Vagina (tissue), 2 donors: ENCODE measurements around the gene COL18A1. TPM values are rescaled to one million over a fixed set of nuclear protein-coding genes. Genes with fewer than 3 reads are reported as not detected.
A peak's percentile ranks its signal among the peaks of the same experiment; 100 is the strongest.

Experiments
- DNase-seq, 2 donors: peaks; one replicate each; pipeline ENCODE4 v3.0.0-alpha.2; 2017; ENCODE audit errors: extremely low spot score in 2 of 2
- H3K27ac ChIP-seq: fragments of 200-600 bp; sonication (generic); one replicate; pipeline ENCODE4 v1.5.1; 2019
- H3K27me3 ChIP-seq: fragments of 200-600 bp; sonication (generic); one replicate; pipeline ENCODE4 v1.5.1; 2019
- H3K36me3 ChIP-seq, 2 donors: fragments of 200-600 bp; sonication (generic); one replicate each; pipeline ENCODE4 v1.5.1; 2017 to 2019
- H3K4me1 ChIP-seq: fragments of 200-600 bp; sonication (generic); one replicate; pipeline ENCODE4 v1.5.1; 2019
- H3K4me3 ChIP-seq, 2 donors: fragments of 200-600 bp; sonication (generic); 1 replicate in 1 of 2; 2 replicates in 1 of 2; pipeline ENCODE4 v1.5.1; 2016 to 2019
- H3K9me3 ChIP-seq: fragments of 200-600 bp; sonication (generic); one replicate; pipeline ENCODE4 v1.5.1; 2019
- POLR2A ChIP-seq, 2 donors: fragments of 450-650 bp; IDR thresholded peaks; one replicate each; pipeline ENCODE4 v1.6.1; 2017; ENCODE audit warnings: antibody characterized with exemption in 2 of 2, mild to moderate bottlenecking in 2 of 2, moderate library complexity in 2 of 2
- POLR2AphosphoS5 ChIP-seq, 2 donors: sonication (generic); formaldehyde crosslinking; IDR thresholded peaks; one replicate each; pipeline ENCODE4 v1.9.0; 2017; ENCODE audit warnings: antibody characterized with exemption in 2 of 2, mild to moderate bottlenecking in 2 of 2, low read depth in 1 of 2; ENCODE audit not compliant: insufficient read depth in 1 of 2
- intact Hi-C: fragments of 100-400 bp; cut with DNase I; formaldehyde crosslinking; loops from one replicate; pipeline ENCODE4 v1.15.1; 2023
- total RNA-seq: library from RNA; depleted of rRNA; stranded (reverse); fragments of >200 nt; gene quantifications from one replicate; pipeline ENCODE4 v1.2.3, GENCODE V29; 2016
- TF ChIP-seq, protein P1 (sequence below), 3 experiments: fragments of 450-650 bp in 2 of 3; fragments of 200-600 bp in 1 of 3; sonication (generic) in 1 of 3; IDR thresholded peaks; one replicate each; pipeline ENCODE4 v1.5.1; 2017 to 2019; ENCODE audit warnings: antibody characterized with exemption in 3 of 3, mild to moderate bottlenecking in 2 of 3, moderate library complexity in 2 of 3

COL18A1 gene
- total RNA-seq, 1 donor from 2014 or later, result 86.7 TPM

DNA sequence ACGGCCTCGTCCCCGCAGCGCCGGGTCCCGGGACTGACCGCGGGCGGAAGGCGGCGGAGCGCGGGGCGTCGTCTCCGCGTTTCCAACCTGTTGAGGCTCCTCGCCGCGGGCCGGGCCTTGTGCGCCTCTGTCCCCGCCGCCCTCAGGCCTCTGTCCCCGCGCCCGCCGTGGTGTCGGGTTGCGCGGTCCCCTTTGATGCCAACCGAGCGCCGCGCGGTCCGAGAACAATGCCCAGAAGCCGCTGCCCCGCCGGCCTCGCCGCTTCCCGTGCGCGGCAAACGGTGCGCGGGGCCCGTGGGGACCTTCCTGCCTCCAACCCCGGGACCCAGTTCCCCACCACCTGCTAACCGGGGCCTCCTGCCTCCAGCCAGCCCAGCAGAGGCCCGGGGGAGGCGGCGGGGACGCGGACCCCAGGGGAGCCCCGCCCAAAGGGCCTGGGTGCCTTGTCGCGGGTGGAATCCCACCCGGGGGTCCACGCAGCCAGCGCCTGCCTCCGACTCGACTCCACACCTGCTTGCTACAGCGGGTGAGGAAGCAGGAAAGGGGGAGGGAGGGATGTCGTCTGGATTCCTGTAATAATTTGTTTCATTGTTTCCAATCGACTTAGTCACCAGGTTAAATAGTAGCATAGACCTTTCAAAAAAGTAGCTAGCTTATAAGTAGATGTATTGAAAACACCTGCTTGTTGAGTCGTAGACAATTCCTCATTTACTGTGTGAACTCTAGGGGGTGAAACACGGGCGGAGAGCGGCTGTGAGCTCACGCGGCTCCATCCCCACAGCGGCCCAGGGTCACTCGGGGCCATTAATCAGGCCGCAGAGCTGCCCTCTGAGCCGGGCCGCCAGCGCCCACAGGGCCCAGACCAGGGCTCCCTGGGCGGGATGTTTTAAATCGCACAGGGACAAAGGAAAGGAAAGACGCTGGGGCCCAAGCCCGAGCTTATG is 1.1 kb downstream of the COL18A1 start:
- intact Hi-C loops, result no loop called here
- H3K4me3 ChIP-seq, result peak overlapping the region; percentile 66
- H3K27ac ChIP-seq, result peak overlapping the region; percentile 87
- TF ChIP-seq POLR2AphosphoS5 (IDR thresholded peaks at IDR 0.05; ENCODE audit: insufficient read depth in 1 of 2, low read depth in 1 of 2) (peak in 1 of 2 donors; percentile 70), POLR2A (IDR thresholded peaks at IDR 0.05) (no peak)
- TF ChIP-seq, protein P1, sequence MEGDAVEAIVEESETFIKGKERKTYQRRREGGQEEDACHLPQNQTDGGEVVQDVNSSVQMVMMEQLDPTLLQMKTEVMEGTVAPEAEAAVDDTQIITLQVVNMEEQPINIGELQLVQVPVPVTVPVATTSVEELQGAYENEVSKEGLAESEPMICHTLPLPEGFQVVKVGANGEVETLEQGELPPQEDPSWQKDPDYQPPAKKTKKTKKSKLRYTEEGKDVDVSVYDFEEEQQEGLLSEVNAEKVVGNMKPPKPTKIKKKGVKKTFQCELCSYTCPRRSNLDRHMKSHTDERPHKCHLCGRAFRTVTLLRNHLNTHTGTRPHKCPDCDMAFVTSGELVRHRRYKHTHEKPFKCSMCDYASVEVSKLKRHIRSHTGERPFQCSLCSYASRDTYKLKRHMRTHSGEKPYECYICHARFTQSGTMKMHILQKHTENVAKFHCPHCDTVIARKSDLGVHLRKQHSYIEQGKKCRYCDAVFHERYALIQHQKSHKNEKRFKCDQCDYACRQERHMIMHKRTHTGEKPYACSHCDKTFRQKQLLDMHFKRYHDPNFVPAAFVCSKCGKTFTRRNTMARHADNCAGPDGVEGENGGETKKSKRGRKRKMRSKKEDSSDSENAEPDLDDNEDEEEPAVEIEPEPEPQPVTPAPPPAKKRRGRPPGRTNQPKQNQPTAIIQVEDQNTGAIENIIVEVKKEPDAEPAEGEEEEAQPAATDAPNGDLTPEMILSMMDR (IDR thresholded peaks at IDR 0.05), result no peak
- DNase-seq, result no peak
- H3K9me3 ChIP-seq, result no peaks in the 10 kb centered on the region
- peaks cover 70% of the 10 kb centered on the region for H3K4me1 ChIP-seq
- no peaks in the 10 kb centered on the region for H3K36me3 ChIP-seq
- no peaks in the 10 kb centered on the region for H3K27me3 ChIP-seq

DNA sequence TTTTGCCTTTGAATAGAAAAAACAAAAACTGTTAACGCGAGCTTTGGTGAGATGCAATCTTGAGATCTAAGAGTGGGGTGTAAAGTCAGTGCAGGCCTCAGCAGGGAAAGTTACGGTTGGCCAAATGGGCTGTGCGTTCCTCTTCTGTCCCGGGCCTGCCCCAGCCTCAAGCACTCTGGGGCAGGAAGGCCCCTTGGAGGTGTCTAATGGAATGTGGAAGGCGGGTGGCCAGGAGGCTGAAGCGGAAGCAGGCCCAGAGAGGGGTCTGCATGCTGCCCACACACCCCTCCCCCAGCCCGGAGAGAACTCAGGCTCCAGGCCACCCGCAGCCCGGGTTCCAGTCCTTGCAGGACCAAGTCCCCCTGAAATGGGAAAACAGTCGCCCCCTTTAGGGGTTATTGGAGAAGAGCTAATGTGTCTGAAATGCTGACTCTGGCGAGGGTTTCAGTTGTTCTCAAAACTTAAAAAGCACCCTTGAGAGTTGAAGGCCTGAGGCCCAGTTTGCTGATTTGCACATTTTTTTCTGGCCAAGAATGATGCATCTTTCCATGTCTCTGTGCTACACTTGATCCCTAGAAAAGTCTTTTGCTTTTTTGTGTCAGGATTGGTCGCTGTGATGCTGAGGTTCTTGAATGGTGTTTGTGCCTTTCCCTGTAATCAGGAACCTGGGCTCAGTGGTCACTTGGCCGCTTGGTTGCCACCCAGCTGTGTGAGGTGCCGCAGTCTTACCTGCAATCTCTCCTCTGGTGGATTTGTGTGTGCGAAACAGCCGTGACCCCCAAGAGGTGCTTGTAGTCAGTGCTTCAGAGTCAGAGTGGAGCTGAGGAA is 2.0 kb downstream of the COL18A1 start:
- Histone ChIP-seq H3K27ac (peak overlapping the region; percentile 87), H3K4me1 (peaks cover 74% of the 10 kb centered on the region)

DNA sequence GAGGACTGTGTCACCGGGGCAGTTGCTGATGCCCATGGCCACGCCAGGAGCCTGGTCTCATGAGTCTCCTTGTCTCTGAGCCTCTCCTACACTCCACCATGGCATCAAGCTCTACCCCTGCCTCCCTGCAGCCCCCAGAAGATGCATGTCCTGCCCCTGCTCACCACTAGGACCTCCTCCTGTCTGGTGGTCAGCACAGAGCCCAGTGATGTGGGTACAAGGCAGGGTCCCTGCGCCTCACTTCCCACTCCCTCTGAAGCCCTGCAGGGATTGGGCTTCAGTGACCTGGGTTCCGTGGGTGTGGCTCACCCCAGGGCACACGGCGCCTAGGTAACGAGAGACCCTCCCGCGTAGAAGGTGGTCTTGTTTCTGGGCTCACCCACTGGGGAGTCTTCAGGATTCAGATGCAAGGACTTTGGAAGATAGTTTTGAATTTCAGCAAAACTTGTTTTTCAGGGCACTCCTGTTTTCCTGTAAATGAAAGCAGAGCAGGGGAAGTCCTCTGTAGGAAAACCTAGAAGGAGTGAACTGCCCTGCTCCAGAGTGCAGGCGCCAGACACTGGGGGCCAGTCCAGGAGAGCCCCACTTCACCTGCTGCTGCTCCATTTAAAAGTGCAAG is 2.8 kb downstream of the COL18A1 start:
- no peak overlapping the region for H3K4me3 ChIP-seq
- H3K4me1 ChIP-seq, result peaks cover 74% of the 10 kb centered on the region
- DNase-seq, result no peak
- no peak for TF ChIP-seq POLR2A (IDR thresholded peaks at IDR 0.05)
- TF ChIP-seq POLR2AphosphoS5 (IDR thresholded peaks at IDR 0.05; ENCODE audit: insufficient read depth in 1 of 2, low read depth in 1 of 2), result no peak
- TF ChIP-seq, protein P1 (IDR thresholded peaks at IDR 0.05), result no peak
- H3K27me3 ChIP-seq, result no peaks in the 10 kb centered on the region
- H3K36me3 ChIP-seq, result no peaks in the 10 kb centered on the region
- intact Hi-C loops, result no loop called here
- H3K9me3 ChIP-seq, result no peaks in the 10 kb centered on the region
- peak overlapping the region; percentile 87 for H3K27ac ChIP-seq

More for the DNA sequence above, 2.0 kb downstream of the COL18A1 start:
- no peaks in the 10 kb centered on the region for H3K36me3 ChIP-seq
- peak overlapping the region; percentile 66 for H3K4me3 ChIP-seq
- intact Hi-C loops, result no loop called here
- no peak for DNase-seq
- TF ChIP-seq, protein P1 (IDR thresholded peaks at IDR 0.05), result no peak
- TF ChIP-seq POLR2A (IDR thresholded peaks at IDR 0.05), result no peak
- TF ChIP-seq POLR2AphosphoS5 (IDR thresholded peaks at IDR 0.05; ENCODE audit: insufficient read depth in 1 of 2, low read depth in 1 of 2), result no peak
- H3K9me3 ChIP-seq, result no peaks in the 10 kb centered on the region
- H3K27me3 ChIP-seq, result no peaks in the 10 kb centered on the region

DNA sequence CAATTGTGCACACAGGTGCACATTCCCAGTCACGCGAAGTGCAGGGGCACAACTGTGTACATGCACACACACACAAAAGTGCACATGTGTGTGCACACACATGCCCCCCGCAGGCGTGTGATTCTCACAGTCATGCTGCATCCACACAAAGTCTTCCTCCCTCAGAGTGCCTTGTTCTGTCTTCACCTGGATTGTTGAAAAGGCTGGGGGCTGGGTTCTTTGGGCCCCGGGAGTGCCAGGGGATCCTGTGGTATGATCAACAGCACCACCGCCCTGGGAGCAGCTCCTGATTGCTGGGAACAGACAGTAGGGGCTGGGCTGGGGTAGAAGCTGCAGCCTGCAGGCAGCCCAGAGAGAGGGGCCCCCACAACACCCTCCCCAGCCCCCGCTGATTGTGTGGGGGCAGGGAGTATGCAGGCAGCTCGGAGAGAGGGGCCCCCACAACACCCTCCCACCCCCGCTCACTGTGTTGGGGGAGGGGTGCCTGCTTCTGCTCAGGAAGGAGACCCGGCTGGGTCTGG is 3.4 kb downstream of the COL18A1 start:
- peaks cover 75% of the 10 kb centered on the region for H3K4me1 ChIP-seq
- TF ChIP-seq POLR2AphosphoS5 (IDR thresholded peaks at IDR 0.05; ENCODE audit: insufficient read depth in 1 of 2, low read depth in 1 of 2) (no peak), POLR2A (IDR thresholded peaks at IDR 0.05) (no peak)
- TF ChIP-seq, protein P1 (IDR thresholded peaks at IDR 0.05), result no peak
- intact Hi-C loops, result no loop called here
- peak overlapping the region; percentile 87 for H3K27ac ChIP-seq
- no peaks in the 10 kb centered on the region for H3K36me3 ChIP-seq
- no peak for DNase-seq
- H3K27me3 ChIP-seq, result no peaks in the 10 kb centered on the region
- no peak overlapping the region for H3K4me3 ChIP-seq
- H3K9me3 ChIP-seq, result no peaks in the 10 kb centered on the region
